NK-92 (cell line): ENCODE measurements around the gene ANKRD60.

Experiments used
- DNase-seq: peaks from one replicate; lab custom pipeline; 2025; ENCODE audit not compliant: unreplicated experiment; lab: John Stamatoyannopoulos, UW

The ANKRD60 gene

GRCh38 chr20:58244517-58245030 is 16.1 kb upstream of the ANKRD60 start:
- no peak for DNase-seq

DNA sequence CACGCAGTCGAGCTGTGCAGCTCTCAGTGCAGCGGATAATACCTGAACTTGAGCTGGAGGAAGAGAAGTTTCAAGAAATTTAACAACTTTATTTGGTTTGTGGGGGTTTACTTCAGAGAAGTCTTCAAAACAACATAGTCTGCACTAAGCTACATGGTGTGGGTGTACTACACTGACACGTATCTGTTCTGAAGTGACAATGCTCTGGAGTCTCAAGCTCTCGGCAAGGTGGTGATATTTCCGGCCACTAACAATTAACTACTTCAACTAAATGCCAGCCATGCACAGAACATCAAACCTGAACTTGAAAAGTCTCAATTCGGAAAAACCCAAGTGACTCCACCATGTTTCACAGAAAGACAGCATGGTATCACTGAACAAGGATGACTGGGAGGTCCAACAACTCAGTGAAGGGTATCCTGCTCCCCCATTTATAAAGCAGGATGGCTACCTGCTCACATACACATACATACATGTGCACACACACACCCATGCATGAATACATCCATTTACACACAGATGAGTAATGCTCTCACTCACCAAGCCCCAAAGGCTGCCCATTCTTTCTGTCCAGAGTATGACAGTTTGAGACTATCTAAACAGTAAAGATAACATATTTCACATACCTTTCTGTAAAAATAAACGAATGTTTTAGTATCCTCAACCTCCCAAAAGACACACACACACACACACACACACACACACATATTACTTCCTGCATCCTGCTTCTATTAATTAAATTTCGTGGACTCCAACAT is 15.4 kb upstream of the ANKRD60 start:
- no peak for DNase-seq

DNA sequence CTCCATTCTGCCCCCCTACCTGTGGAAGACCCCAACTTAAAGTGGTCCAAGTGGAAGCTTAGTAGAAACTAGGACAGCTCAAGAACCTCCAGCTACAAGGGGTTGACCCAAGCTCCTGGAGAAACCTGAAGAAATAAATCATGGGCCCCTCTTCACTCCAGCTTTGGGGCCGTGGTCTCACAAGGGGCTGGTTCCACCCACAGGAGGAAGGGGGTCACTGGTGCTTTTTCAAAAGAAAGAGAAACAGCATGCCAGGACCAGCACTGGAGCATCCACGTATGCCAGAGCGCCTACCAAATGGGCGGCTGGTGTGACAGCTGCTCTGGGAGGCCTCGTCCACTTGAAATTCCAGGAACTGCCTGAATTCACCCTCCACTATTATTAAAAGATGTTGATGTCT is 14.4 kb upstream of the ANKRD60 start:
- DNase-seq, result no peak

GRCh38 chr20:58241766-58242465 is 13.5 kb upstream of the ANKRD60 start:
- no peak for DNase-seq

DNA sequence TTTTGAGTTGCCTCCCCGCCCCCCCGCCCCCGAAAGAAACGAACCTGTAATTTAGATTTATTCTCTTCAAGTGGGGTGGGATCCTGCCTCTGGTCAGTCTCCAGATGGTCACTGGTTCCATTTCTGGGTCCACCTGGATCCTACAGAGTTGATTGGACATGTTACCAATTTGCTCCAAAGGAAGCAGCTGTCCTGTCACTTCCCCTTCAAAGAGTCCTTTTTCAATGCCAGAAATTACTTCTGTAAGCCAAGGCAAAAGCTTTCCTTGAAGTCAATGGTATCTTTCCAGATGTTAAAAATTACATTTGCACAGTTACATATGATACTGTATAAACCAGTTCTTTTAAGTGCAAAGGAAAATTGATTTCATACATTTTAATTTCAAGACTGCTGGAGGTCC is 12.0 kb upstream of the ANKRD60 start:
- DNase-seq, result no peak

DNA sequence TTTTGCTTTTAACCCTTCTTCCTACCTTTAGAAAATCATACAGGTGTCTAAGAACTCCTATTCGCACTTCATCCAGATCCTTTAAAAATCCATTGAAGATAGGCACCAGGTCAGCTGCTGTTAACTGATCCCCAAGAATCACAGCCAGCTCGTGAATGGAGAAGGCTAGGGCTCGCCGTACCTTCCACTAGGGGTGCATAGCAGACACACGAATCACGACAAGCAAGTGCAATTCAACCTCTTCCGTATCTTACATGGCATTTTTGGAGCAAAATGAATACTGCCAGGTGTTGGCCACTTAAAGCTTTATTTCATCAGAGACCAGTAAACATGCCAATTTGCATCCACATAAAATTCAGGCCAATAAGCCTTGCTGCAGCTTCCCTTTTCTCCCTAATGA is 10.8 kb upstream of the ANKRD60 start:
- DNase-seq, result no peak

DNA sequence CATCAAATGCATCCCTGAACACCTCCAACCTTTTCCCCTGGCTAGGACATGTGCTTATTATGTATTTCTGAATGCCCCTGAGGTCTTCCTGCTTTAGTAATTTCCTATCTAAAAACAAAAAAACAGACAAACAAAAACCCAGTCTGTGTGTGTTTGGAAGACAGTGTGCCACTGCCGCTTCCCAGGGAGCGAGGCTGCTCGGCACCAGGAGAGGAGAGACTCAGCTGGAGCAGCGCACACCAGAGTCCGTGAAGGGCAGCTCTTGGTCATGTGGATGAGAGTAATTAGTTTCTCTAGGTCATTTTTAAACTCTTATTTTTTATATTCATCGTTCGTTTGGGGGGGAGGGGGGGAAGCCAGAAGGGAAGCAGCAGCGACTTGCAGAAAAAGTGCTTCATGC is 10.0 kb upstream of the ANKRD60 start:
- DNase-seq, result no peak

GRCh38 chr20:58237318-58238132 is 9.1 kb upstream of the ANKRD60 start:
- DNase-seq, result no peak

GRCh38 chr20:58236612-58237317 is 8.3 kb upstream of the ANKRD60 start:
- DNase-seq, result no peak

- DNase-seq, result no peak
These were observed 6.6 kb upstream of the ANKRD60 start for GRCh38 chr20:58235010-58235409.

DNA sequence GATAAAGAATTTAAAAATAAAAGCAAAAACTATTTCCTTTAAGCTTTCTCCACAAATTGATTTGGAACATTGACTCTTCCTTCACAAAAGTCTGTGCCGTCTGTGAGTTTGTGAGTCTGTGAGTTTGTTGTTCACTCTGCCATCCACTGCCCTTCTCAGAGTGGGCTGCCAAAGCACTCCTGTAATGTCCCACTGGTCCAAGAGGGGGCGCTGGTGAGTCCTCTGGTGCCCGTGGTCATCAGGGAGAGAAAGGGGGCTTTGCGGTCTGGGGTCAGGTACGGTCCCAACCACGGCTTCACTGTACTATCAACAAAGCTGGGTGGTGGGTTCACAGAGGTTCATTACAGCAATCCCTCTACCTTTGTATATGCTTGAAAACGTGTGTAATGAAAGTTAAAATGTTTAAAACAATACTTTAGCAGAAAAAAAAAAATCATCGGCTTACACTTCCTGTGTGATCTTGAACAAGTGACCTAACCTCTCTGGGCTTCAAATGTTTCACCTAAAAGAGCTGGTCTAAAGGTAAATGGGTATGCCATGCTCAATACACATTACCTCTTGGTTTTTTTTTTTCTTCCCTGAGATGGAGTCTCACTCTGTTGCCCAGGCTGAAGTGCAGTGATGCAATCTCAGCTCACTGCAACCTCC is 5.6 kb upstream of the ANKRD60 start:
- DNase-seq, result no peak

- DNase-seq, result no peak
These were observed 4.9 kb upstream of the ANKRD60 start for GRCh38 chr20:58233393-58233792.

DNA sequence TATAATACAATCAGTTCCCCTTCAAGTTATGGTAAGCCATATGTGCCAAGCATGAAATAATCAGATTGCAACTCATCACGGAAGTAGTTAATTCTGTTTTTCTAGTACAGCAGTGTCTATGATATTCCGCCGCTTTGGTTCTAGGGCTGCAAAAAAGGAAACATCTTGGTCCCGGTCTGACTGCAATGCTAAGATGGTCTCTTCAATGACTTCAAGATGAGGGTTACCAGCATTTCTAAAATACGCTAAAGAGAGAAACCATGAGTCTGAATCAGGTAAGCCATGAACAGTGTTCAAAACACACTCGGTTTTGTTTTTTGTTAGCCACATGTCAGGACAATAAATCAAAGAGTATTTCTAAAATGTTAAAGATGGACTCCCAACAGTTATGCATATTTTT is 3.2 kb upstream of the ANKRD60 start:
- DNase-seq, result no peak

GRCh38 chr20:58229198-58229798 is 845 bp upstream of the ANKRD60 start:
- DNase-seq, result no peak

- DNase-seq, result no peak
These were observed 360 bp downstream of the ANKRD60 start for GRCh38 chr20:58228103-58228483.

DNA sequence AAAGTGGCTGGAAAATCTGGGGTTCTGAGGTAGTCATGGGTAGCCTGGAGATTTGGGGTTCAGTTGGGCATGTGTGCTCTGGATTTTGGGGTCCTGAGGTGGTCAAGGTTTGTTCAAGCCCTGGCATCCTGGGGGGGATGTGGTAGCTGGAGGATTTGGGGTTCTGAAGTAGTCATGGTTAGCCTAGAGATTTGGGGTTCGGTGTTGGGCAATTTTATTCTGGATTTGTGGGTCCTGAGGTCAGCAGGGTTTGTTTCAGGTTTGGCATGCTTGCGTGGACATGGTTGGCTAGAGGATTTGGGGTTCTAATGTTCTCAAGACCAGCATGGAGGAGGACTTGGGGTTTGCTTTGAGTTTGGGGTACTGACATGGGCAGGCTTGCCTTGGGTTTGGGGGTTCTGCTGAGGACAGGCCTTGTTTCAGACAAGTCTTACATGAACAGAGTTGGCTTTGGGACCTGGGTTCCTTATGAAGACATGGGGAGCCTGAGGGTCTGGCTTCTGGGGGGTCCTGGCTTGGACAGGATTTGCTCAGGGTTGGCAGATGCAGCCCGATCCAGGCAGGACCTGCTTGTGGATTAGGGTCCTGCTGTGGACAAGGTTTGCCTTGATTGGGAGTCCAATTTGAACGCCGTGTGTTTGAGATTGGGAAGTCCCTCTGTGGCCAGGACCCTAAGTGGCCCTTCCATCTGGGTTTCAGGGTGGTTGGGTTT is 906 bp downstream of the ANKRD60 start:
- no peak for DNase-seq

- DNase-seq, result no peak
These were observed 2.8 kb downstream of the ANKRD60 start for GRCh38 chr20:58225452-58226200.

GRCh38 chr20:58224974-58225373 is 3.5 kb downstream of the ANKRD60 start:
- no peak for DNase-seq

DNA sequence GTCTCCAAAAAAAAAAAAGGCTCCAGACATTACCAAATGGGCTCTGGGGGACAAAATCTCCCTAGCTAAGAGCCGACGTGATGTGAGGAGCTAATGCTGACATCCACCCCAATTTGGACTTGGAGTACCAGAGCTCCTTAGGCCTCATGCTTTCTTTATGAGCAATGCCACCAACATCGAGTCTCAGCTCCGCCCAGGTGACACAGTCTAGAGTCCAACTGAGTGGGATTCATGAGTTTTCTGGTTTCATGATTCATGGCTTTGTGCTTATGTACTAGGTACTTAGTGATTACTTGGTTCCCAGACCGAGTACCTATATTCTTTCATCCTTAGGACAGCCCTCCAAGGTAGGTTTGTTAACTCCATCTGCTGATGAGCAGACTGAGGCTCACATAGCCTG is 4.4 kb downstream of the ANKRD60 start:
- DNase-seq, result no peak
